Endothelial cell of umbilical vein (primary cell): ENCODE measurements around the gene TCERG1L. TPM values are rescaled to one million over a fixed set of nuclear protein-coding genes. Genes with fewer than 3 reads are reported as not detected.

Experiments used
- BruUV-seq: library from RNA; stranded (reverse); fragments of 400-500 nt; replicated peaks from 2 replicates; lab custom pipeline; 2021; lab: Mats Ljungman, UMichigan
- CTCF ChIA-PET: fragments of 300-600, 350-600 bp; sonication (Branson Sonifier 250); formaldehyde crosslinking; loops from one replicate; lab custom pipeline; 2021; ENCODE audit warnings: antibody characterized with exemption, inconsistent platforms; lab: Charles Lee
- POLR2A ChIA-PET: fragments of 300-600, 350-600 bp; sonication (Branson Sonifier 250); formaldehyde crosslinking; loops from one replicate; lab custom pipeline; 2021; ENCODE audit warnings: antibody characterized with exemption, inconsistent platforms; lab: Charles Lee
- DNase-seq: peaks from one replicate; pipeline ENCODE4 v3.0.0-alpha.2; 2011; ENCODE audit warnings: low read depth, low spot score
- FAIRE-seq: peaks from 2 replicates; lab custom pipeline; 2011; peaks lifted over from hg19 to GRCh38; lab: Jason Lieb, UNC
- H2AFZ ChIP-seq: 2 replicates; pipeline ENCODE4 v1.6.0; 2012; ENCODE audit warnings: low read depth, low read length, control low read depth, inconsistent platforms
- H3K27ac ChIP-seq: 2 replicates; pipeline ENCODE4 v1.5.1; 2011; ENCODE audit warnings: low read depth, mild to moderate bottlenecking, control low read depth, low read length, moderate library complexity; ENCODE audit not compliant: insufficient read depth
- H3K27me3 ChIP-seq, 2 experiments: 2 replicates each; pipeline versions ENCODE4 v1.6.0 to v1.6.1; 2011; ENCODE audit warnings: low read length in 2 of 2, mixed read lengths in 1 of 2; ENCODE audit not compliant: control insufficient read depth in 2 of 2, insufficient read depth in 2 of 2
- H3K36me3 ChIP-seq, 2 experiments: 2 replicates in 1 of 2; 3 replicates in 1 of 2; pipeline ENCODE4 v1.5.1; 2011; ENCODE audit warnings: low read length in 2 of 2, mild to moderate bottlenecking in 1 of 2, moderate library complexity in 1 of 2; ENCODE audit not compliant: control insufficient read depth in 2 of 2, insufficient read depth in 2 of 2; ENCODE audit errors: extremely low read depth in 1 of 2
- H3K4me1 ChIP-seq: 3 replicates; pipeline ENCODE4 v1.5.1; 2011; ENCODE audit warnings: mild to moderate bottlenecking, low read length; ENCODE audit not compliant: control insufficient read depth, insufficient read depth; ENCODE audit errors: extremely low read depth
- H3K4me2 ChIP-seq: 2 replicates; pipeline ENCODE4 v1.6.1; 2011; ENCODE audit warnings: low read length, control low read depth, mixed read lengths; ENCODE audit not compliant: insufficient read depth
- H3K4me3 ChIP-seq, 3 experiments: fragments of 200-600 bp in 1 of 3; sonication (generic), shearing (Covaris generic) in 1 of 3; replicated peaks in 1 of 3; 2 replicates each; pipeline ENCODE4 v1.5.1; 2011 to 2016; ENCODE audit warnings: control low read depth in 3 of 3, low read length in 3 of 3, mild to moderate bottlenecking in 2 of 3, inconsistent platforms in 1 of 3, low read depth in 1 of 3, moderate library complexity in 1 of 3; ENCODE audit not compliant: insufficient read depth in 1 of 3
- H3K79me2 ChIP-seq: 2 replicates; pipeline ENCODE4 v1.6.0; 2012; ENCODE audit warnings: low read length, inconsistent platforms; ENCODE audit not compliant: control insufficient read depth, insufficient read depth
- H3K9ac ChIP-seq: replicated peaks from 2 replicates; pipeline ENCODE3; 2011; ENCODE audit warnings: low read length, control low read depth; ENCODE audit not compliant: insufficient read depth; ENCODE audit errors: extremely low read depth
- H3K9me1 ChIP-seq: replicated peaks from 3 replicates; pipeline ENCODE4 v1.6.0; 2011; ENCODE audit warnings: mild to moderate bottlenecking, low read length; ENCODE audit not compliant: control insufficient read depth, insufficient read depth; ENCODE audit errors: extremely low read depth
- H3K9me3 ChIP-seq: replicated peaks from 2 replicates; pipeline ENCODE4 v1.5.1; 2012; ENCODE audit warnings: low read length, inconsistent platforms; ENCODE audit not compliant: control insufficient read depth, insufficient read depth
- H4K20me1 ChIP-seq: replicated peaks from 2 replicates; pipeline ENCODE3; 2011; ENCODE audit warnings: mild to moderate bottlenecking, low read length; ENCODE audit not compliant: control insufficient read depth, insufficient read depth; ENCODE audit errors: extremely low read depth
- CTCF ChIP-seq, 2 donors: IDR thresholded peaks; 1 replicate in 1 of 2; 2 replicates in 1 of 2; pipeline ENCODE4 v1.5.1; 2011; ENCODE audit warnings: low read length in 2 of 2, mild to moderate bottlenecking in 2 of 2, moderate library complexity in 2 of 2, control low read depth in 1 of 2, inconsistent platforms in 1 of 2, low read depth in 1 of 2; ENCODE audit not compliant: insufficient read depth in 1 of 2; ENCODE audit errors: extremely low read depth in 1 of 2
- EZH2 ChIP-seq: IDR thresholded peaks from 2 replicates; pipeline ENCODE4 v1.6.1; 2012; ENCODE audit warnings: borderline replicate concordance, low read depth, mild to moderate bottlenecking, moderate library complexity, low read length, inconsistent platforms; ENCODE audit not compliant: severe bottlenecking
- FOS ChIP-seq: IDR thresholded peaks from 2 replicates; pipeline ENCODE4 v1.6.1; 2011; ENCODE audit warnings: mild to moderate bottlenecking, low read length, moderate library complexity, borderline replicate concordance; ENCODE audit not compliant: insufficient read depth
- GATA2 ChIP-seq: IDR thresholded peaks from 2 replicates; pipeline ENCODE4 v1.7.0; 2011; ENCODE audit warnings: low read depth, mild to moderate bottlenecking, moderate library complexity, mixed read lengths, low read length; ENCODE audit not compliant: insufficient read length, insufficient read depth
- JUN ChIP-seq: IDR thresholded peaks from 2 replicates; pipeline ENCODE4 v1.6.1; 2011; ENCODE audit warnings: borderline replicate concordance, low read depth; ENCODE audit not compliant: insufficient read length, insufficient read depth
- MAX ChIP-seq: IDR thresholded peaks from 2 replicates; pipeline ENCODE4 v1.6.1; 2011; ENCODE audit not compliant: insufficient read depth, insufficient read length
- MYC ChIP-seq: IDR thresholded peaks from one replicate; pipeline ENCODE4 v1.6.1; 2011; ENCODE audit warnings: mild to moderate bottlenecking, low read depth, low read length
- POLR2A ChIP-seq: IDR thresholded peaks from 2 replicates; pipeline ENCODE4 v1.6.1; 2012; ENCODE audit warnings: low read depth, mild to moderate bottlenecking, control low read depth, low read length
- POLR2AphosphoS5 ChIP-seq: IDR thresholded peaks from 2 replicates; pipeline ENCODE4 v1.6.1; 2012; ENCODE audit warnings: low read depth, mild to moderate bottlenecking, control low read depth, low read length, moderate library complexity; ENCODE audit not compliant: insufficient read depth
- dilution Hi-C: fragments of 300-500 bp; cut with MboI; formaldehyde crosslinking; loops from one replicate; pipeline ENCODE4 v1.15.0; 2019; ENCODE audit warnings: low sequenced_read_pairs; ENCODE audit not compliant: extremely low pct_ligation_motif_present
- intact Hi-C: fragments of 100-400 bp; cut with micrococcal nuclease; formaldehyde crosslinking; loops from one replicate; pipeline ENCODE4 v1.10.0; 2022
- polyA plus RNA-seq, 4 experiments: library from polyadenylated mRNA; depleted of rRNA in 3 of 4; stranded (reverse) in 3 of 4; unstranded in 1 of 4; fragments of >200 nt; gene quantifications; 2 replicates each; pipeline versions ENCODE4 v1.2.1 to v1.2.3, GENCODE V29; 2011 to 2012; ENCODE audit warnings: missing spikeins in 1 of 4
- total RNA-seq: library from RNA; stranded (reverse); gene quantifications from 2 replicates; pipeline ENCODE4 v1.2.3, GENCODE V29; 2021

The TCERG1L gene
- total and polyA plus RNA-seq, 2 donors (not counting 3 experiments of a cell fraction or from before 2014, with no cell fraction given): not detected

- Histone ChIP-seq H4K20me1 (no peaks in the 10 kb centered on the region), H3K4me2 (no peak overlapping the region), H3K4me3 (no peak overlapping the region), H2AFZ (no peak overlapping the region), H3K36me3 (no peaks in the 10 kb centered on the region), H3K9me3 (peaks cover 8% of the 10 kb centered on the region), H3K27ac (no peak overlapping the region), H3K9me1 (no peaks in the 10 kb centered on the region), H3K79me2 (no peaks in the 10 kb centered on the region), H3K9ac (no peak overlapping the region), H3K27me3 (no peaks in the 10 kb centered on the region), H3K4me1 (no peaks in the 10 kb centered on the region)
- ChIA-PET POLR2A (no interaction called here), CTCF (no interaction called here)
- TF ChIP-seq CTCF (IDR thresholded peaks at IDR 0.05; ENCODE audit: extremely low read depth in 1 of 2, insufficient read depth in 1 of 2, low read depth in 1 of 2, low read length in 2 of 2) (no peak), POLR2A (no peak), EZH2 (no peak), MYC (no peak), POLR2AphosphoS5 (no peak), MAX (no peak)
- intact Hi-C loops (no loop called here), dilution Hi-C loops (no loop called here)
- no TSS peak for BruUV-seq
- DNase-seq (no peak), FAIRE-seq (no peak)
Measured at GRCh38 chr10:131242007-131242406, 69.5 kb downstream of the TCERG1L start.

- no peak overlapping the region for H2AFZ ChIP-seq
- ChIA-PET POLR2A (no interaction called here), CTCF (no interaction called here)
- no peaks in the 10 kb centered on the region for H3K79me2 ChIP-seq
- H3K4me1 ChIP-seq: no peaks in the 10 kb centered on the region
- peaks cover 8% of the 10 kb centered on the region for H3K9me3 ChIP-seq
- FAIRE-seq (no peak), DNase-seq (no peak)
- no peak overlapping the region for H3K9ac ChIP-seq
- no TSS peak for BruUV-seq
- H4K20me1 ChIP-seq: no peaks in the 10 kb centered on the region
- no peak for TF ChIP-seq POLR2A
- no peak for TF ChIP-seq CTCF (IDR thresholded peaks at IDR 0.05; ENCODE audit: extremely low read depth in 1 of 2, insufficient read depth in 1 of 2, low read depth in 1 of 2, low read length in 2 of 2)
- TF ChIP-seq MAX: no peak
- TF ChIP-seq JUN: no peak
- TF ChIP-seq FOS: no peak
- no peak for TF ChIP-seq MYC
- TF ChIP-seq GATA2: no peak
- TF ChIP-seq EZH2: no peak
- no peaks in the 10 kb centered on the region for H3K36me3 ChIP-seq
- H3K27me3 ChIP-seq: no peaks in the 10 kb centered on the region
- H3K4me2 ChIP-seq: no peak overlapping the region
- dilution Hi-C loops: no loop called here
- intact Hi-C loops: no loop called here
- H3K27ac ChIP-seq: no peak overlapping the region
- no peak overlapping the region for H3K4me3 ChIP-seq
- H3K9me1 ChIP-seq: no peaks in the 10 kb centered on the region
Measured at GRCh38 chr10:131240691-131241090, 70.8 kb downstream of the TCERG1L start.
